ENCODE results near the gene PTER.

- TF ChIP-seq, protein P1, sequence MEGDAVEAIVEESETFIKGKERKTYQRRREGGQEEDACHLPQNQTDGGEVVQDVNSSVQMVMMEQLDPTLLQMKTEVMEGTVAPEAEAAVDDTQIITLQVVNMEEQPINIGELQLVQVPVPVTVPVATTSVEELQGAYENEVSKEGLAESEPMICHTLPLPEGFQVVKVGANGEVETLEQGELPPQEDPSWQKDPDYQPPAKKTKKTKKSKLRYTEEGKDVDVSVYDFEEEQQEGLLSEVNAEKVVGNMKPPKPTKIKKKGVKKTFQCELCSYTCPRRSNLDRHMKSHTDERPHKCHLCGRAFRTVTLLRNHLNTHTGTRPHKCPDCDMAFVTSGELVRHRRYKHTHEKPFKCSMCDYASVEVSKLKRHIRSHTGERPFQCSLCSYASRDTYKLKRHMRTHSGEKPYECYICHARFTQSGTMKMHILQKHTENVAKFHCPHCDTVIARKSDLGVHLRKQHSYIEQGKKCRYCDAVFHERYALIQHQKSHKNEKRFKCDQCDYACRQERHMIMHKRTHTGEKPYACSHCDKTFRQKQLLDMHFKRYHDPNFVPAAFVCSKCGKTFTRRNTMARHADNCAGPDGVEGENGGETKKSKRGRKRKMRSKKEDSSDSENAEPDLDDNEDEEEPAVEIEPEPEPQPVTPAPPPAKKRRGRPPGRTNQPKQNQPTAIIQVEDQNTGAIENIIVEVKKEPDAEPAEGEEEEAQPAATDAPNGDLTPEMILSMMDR (conservative IDR thresholded peaks at IDR 0.05; ENCODE audit: low read length): no peak
- no peak for TF ChIP-seq EZH2phosphoT487 (IDR thresholded peaks at IDR 0.05; ENCODE audit: borderline replicate concordance, low read depth, low read length)
Measured at GRCh38 chr10:16493884-16494536, 57.2 kb downstream of the PTER start.

Data from OCI-LY7 (cell line).